Transverse colon (tissue), 4 donors: Measurements from ENCODE around the gene RPGR.

ENCODE experiments used
- CTCF ChIP-seq, 5 experiments: fragments of 200-600 bp in 3 of 5; fragments of 450-650 bp in 2 of 5; sonication (generic) in 3 of 5; IDR thresholded peaks; 1 replicate in 2 of 5; 2 replicates in 3 of 5; pipeline ENCODE4 v1.5.1; 2016 to 2017; ENCODE audit warnings: antibody characterized with exemption in 5 of 5, inconsistent platforms in 3 of 5, mild to moderate bottlenecking in 2 of 5, moderate library complexity in 1 of 5
- POLR2A ChIP-seq: fragments of 450-650 bp; IDR thresholded peaks from one replicate; pipeline ENCODE4 v1.6.1; 2016; ENCODE audit warnings: antibody characterized with exemption, mild to moderate bottlenecking, moderate library complexity
- POLR2AphosphoS5 ChIP-seq, 3 donors: sonication (generic); formaldehyde crosslinking; IDR thresholded peaks; one replicate each; pipeline ENCODE4 v1.6.1; 2016; ENCODE audit warnings: antibody characterized with exemption in 3 of 3

DNA sequence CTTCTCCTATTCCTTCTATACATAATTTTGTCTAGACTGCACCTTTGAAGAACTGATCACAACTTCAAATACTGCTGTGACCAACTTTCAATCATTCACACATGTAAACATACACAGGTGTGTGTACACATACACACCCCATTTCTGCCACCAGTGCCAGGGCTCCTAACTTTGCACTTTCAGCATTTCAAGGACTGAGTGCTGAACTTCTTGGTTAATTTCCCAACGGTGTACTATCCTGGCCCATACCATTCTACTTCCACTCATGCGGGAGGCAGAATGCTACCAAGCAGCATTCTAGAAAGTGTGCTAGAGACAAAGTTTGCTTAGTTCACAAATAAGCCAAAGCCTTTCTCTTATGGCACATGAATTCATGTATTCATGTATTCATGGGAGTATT is 51.2 kb downstream of the RPGR start:
- no peak for TF ChIP-seq POLR2A
- no peak for TF ChIP-seq CTCF (IDR thresholded peaks at IDR 0.05)
- no peak for TF ChIP-seq POLR2AphosphoS5 (IDR thresholded peaks at IDR 0.05)
